ENCODE measurements around the gene XRCC4.

Gene XRCC4

DNA sequence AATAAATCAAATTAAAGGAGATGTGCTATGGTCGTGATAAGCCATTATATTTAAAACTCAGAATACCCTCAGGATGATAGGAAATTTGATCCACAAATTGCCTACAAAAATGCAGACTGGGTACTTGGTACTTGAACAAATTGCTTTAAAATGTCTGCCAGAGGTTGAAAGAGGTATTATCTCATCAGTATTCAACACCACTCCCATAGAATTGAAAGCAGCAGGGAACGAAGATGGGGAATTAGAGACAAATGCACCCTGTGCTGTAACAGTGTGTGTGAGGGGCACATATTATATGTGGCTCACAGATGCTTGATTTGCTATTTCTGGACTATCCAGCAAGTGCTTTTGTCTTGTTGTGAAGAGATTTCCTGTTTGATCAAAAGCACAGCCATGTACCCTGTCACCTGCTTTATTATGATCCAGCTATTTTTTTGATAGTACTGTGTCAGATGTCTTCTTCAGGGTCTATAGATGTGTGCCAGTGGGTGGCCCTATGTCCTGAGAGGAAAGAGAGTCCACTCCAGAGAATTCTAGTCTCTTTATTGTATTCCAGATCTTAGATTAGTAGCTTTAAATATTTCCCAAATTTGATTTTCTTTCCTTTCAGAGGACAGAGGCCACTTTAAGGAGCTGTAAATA is 120.1 kb downstream of the XRCC4 start:
- no peak for DNase-seq (ENCODE audit: low spot score)
- Histone ChIP-seq H3K27ac (no peak overlapping the region), H3K4me3 (no peak overlapping the region)
- TF ChIP-seq, protein P1, sequence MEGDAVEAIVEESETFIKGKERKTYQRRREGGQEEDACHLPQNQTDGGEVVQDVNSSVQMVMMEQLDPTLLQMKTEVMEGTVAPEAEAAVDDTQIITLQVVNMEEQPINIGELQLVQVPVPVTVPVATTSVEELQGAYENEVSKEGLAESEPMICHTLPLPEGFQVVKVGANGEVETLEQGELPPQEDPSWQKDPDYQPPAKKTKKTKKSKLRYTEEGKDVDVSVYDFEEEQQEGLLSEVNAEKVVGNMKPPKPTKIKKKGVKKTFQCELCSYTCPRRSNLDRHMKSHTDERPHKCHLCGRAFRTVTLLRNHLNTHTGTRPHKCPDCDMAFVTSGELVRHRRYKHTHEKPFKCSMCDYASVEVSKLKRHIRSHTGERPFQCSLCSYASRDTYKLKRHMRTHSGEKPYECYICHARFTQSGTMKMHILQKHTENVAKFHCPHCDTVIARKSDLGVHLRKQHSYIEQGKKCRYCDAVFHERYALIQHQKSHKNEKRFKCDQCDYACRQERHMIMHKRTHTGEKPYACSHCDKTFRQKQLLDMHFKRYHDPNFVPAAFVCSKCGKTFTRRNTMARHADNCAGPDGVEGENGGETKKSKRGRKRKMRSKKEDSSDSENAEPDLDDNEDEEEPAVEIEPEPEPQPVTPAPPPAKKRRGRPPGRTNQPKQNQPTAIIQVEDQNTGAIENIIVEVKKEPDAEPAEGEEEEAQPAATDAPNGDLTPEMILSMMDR (IDR thresholded peaks at IDR 0.05): no peak

DNA sequence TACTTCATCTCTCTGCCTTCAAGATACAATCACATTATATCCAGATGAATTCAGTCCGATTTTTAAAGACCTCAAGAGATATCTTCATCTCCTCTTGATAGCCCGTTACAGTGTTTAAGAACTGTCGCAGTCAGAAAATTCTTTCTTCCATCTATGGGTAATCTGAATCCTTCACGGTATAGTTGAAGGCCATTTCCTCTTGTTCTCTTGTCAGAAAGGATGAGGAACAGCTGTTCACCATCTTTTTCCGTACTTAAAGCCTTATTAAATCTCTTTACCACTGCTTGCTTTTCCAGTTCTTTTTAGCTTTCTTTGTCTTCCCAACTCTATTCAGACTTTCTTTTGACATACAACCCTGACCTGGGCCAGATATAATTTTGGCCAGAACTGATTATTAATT is 121.8 kb downstream of the XRCC4 start:
- DNase-seq (ENCODE audit: low spot score): no peak
- Histone ChIP-seq H3K4me3 (no peak overlapping the region), H3K27ac (no peak overlapping the region)
- TF ChIP-seq, protein P1 (IDR thresholded peaks at IDR 0.05): no peak

DNA sequence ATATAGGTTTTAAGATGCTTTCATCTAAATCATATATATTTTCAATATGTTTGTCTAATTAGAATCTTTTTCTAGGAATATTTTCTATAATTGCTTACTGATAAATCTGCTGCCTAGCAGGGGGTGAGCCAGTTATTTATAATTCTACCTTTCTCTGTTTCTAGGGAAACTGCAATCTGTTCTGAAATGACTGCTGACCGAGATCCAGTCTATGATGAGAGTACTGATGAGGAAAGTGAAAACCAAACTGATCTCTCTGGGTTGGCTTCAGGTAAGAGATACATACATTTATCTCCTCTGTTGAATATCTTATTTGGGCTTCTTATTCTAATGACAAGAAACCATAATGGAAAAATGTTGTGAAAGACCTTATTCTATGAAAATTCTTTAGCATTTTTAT is 127.3 kb downstream of the XRCC4 start:
- TF ChIP-seq, protein P1 (IDR thresholded peaks at IDR 0.05): no peak
- DNase-seq (ENCODE audit: low spot score): no peak
- H3K4me3 ChIP-seq: no peak overlapping the region
- H3K27ac ChIP-seq: no peak overlapping the region

DNA sequence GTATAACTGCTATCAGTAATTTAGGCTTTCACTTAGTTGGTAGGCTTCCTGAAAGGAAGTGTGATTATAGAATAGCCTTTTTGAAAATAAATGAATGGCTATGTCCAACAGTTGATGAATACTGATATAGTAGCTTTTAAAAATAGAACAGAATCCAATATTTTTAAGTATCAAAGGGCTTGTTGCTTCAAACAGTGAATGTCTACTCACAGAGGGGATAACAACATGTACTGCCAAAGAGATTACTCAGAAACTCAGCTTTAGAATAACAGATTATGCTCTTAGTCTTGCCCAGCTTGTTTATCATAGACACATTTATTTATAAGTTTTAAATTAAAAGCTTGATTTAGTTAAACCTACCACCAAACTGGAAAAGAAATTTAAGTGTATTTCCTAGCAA is 132.6 kb downstream of the XRCC4 start:
- Histone ChIP-seq H3K27ac (no peak overlapping the region), H3K4me3 (no peak overlapping the region)
- TF ChIP-seq, protein P1 (IDR thresholded peaks at IDR 0.05): no peak
- DNase-seq (ENCODE audit: low spot score): no peak

DNA sequence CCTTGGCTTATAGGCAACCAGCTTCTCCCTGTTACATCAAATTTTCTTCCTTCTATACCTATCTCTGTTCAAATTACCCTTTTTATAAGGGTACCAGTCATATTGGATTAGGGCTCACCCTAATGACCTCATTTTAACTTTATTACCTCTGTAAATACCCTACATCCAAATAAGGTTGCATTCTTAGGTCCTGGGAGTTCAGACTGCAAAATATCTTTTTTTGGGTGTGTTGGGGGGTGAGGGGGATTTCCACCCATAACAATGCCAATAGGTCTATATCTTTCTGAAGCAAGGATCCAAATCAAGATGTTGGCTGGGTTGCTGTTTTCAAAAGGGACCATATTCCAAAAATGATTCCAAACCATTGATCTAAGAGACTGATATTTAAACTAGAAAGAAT is 141.7 kb downstream of the XRCC4 start:
- TF ChIP-seq, protein P1 (IDR thresholded peaks at IDR 0.05): no peak
- Histone ChIP-seq H3K27ac (no peak overlapping the region), H3K4me3 (no peak overlapping the region)
- DNase-seq (ENCODE audit: low spot score): no peak

DNA sequence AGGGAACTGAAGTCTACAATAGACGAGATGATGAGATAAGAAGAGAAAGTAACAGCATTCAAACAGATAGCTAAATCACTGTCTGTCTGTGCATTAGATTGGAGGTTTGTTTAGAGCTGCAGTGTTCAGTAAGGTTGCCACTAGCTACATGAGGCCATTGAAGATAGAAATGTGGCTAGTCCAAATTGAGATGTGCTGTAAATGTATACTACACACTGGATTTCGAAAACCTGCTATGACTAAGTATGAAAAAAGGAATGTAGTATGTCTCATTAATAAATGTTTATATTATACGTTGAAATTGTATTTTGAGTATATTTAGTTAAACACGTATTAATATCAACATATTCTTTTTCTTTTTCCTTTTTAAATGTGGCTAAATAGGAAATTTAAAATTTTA is 142.1 kb downstream of the XRCC4 start:
- H3K27ac ChIP-seq: no peak overlapping the region
- H3K4me3 ChIP-seq: no peak overlapping the region
- DNase-seq (ENCODE audit: low spot score): no peak
- TF ChIP-seq, protein P1 (IDR thresholded peaks at IDR 0.05): no peak

DNA sequence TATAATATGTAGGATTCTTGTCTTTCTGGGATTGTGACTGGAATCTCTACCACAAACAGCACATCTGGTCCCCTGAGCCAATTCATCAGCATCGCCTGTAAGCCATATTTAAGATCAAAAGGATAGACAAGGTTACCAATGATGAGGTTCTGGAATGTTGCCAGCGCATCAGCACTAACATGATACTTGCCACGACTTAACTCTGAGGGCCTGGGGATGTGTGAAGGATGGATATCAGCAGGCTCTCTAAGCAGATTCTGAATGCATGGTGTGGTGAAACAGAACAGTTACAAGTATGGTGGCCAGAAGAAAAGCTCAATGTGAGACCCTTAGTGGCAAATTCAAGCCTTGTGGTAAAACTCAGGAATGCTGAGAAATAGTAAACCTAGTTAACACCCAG is 143.0 kb downstream of the XRCC4 start:
- TF ChIP-seq, protein P1 (IDR thresholded peaks at IDR 0.05): no peak
- DNase-seq (ENCODE audit: low spot score): no peak
- no peak overlapping the region for H3K4me3 ChIP-seq
- no peak overlapping the region for H3K27ac ChIP-seq
